ENCODE data around the gene C6.
"Not testable (repeated sequence)": the region's sequence is repeated elsewhere in the genome, so short reads cannot be mapped to it uniquely, and the experiment has no call there.

GRCh38 chr5:41205475-41205874 lies 7.9 kb downstream of the C6 start:
- TF ChIP-seq, protein P1, sequence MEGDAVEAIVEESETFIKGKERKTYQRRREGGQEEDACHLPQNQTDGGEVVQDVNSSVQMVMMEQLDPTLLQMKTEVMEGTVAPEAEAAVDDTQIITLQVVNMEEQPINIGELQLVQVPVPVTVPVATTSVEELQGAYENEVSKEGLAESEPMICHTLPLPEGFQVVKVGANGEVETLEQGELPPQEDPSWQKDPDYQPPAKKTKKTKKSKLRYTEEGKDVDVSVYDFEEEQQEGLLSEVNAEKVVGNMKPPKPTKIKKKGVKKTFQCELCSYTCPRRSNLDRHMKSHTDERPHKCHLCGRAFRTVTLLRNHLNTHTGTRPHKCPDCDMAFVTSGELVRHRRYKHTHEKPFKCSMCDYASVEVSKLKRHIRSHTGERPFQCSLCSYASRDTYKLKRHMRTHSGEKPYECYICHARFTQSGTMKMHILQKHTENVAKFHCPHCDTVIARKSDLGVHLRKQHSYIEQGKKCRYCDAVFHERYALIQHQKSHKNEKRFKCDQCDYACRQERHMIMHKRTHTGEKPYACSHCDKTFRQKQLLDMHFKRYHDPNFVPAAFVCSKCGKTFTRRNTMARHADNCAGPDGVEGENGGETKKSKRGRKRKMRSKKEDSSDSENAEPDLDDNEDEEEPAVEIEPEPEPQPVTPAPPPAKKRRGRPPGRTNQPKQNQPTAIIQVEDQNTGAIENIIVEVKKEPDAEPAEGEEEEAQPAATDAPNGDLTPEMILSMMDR (IDR thresholded peaks at IDR 0.05), result not testable (repeated sequence)
- not testable (repeated sequence) for TF ChIP-seq EZH2phosphoT487, EZH2 (IDR thresholded peaks at IDR 0.05)
